Prostate gland (tissue), 2 donors: ENCODE results near the gene SPTBN1.

ENCODE experiments used
- CTCF ChIP-seq, 4 experiments: fragments of 200-600 bp in 2 of 4; fragments of 450-650 bp in 2 of 4; sonication (generic) in 2 of 4; IDR thresholded peaks; 1 replicate in 3 of 4; 2 replicates in 1 of 4; pipeline ENCODE4 v1.5.1; 2016 to 2019; ENCODE audit warnings: antibody characterized with exemption in 4 of 4, mild to moderate bottlenecking in 2 of 4, moderate library complexity in 2 of 4
- POLR2A ChIP-seq: fragments of 450-650 bp; IDR thresholded peaks from one replicate; pipeline ENCODE4 v1.6.1; 2016; ENCODE audit warnings: antibody characterized with exemption, mild to moderate bottlenecking

- TF ChIP-seq CTCF (IDR thresholded peaks at IDR 0.05) (no peak), POLR2A (no peak)
These were observed 137.9 kb downstream of the SPTBN1 start for GRCh38 chr2:54594048-54594447.
